Vagina (tissue), 2 donors: ENCODE data around the gene LRTM1. TPM values are rescaled to one million over a fixed set of nuclear protein-coding genes. Genes with fewer than 3 reads are reported as not detected.

ENCODE experiments used
- DNase-seq, 2 donors: peaks; one replicate each; pipeline ENCODE4 v3.0.0-alpha.2; 2017; ENCODE audit errors: extremely low spot score in 2 of 2
- H3K27ac ChIP-seq: fragments of 200-600 bp; sonication (generic); one replicate; pipeline ENCODE4 v1.5.1; 2019
- H3K27me3 ChIP-seq: fragments of 200-600 bp; sonication (generic); one replicate; pipeline ENCODE4 v1.5.1; 2019
- H3K36me3 ChIP-seq, 2 donors: fragments of 200-600 bp; sonication (generic); one replicate each; pipeline ENCODE4 v1.5.1; 2017 to 2019
- H3K4me1 ChIP-seq: fragments of 200-600 bp; sonication (generic); one replicate; pipeline ENCODE4 v1.5.1; 2019
- H3K4me3 ChIP-seq, 2 donors: fragments of 200-600 bp; sonication (generic); 1 replicate in 1 of 2; 2 replicates in 1 of 2; pipeline ENCODE4 v1.5.1; 2016 to 2019
- H3K9me3 ChIP-seq: fragments of 200-600 bp; sonication (generic); one replicate; pipeline ENCODE4 v1.5.1; 2019
- CTCF ChIP-seq, 3 experiments: fragments of 450-650 bp in 2 of 3; fragments of 200-600 bp in 1 of 3; sonication (generic) in 1 of 3; IDR thresholded peaks; one replicate each; pipeline ENCODE4 v1.5.1; 2017 to 2019; ENCODE audit warnings: antibody characterized with exemption in 3 of 3, mild to moderate bottlenecking in 2 of 3, moderate library complexity in 2 of 3
- POLR2A ChIP-seq, 2 donors: fragments of 450-650 bp; IDR thresholded peaks; one replicate each; pipeline ENCODE4 v1.6.1; 2017; ENCODE audit warnings: antibody characterized with exemption in 2 of 2, mild to moderate bottlenecking in 2 of 2, moderate library complexity in 2 of 2
- POLR2AphosphoS5 ChIP-seq, 2 donors: sonication (generic); formaldehyde crosslinking; IDR thresholded peaks; one replicate each; pipeline ENCODE4 v1.9.0; 2017; ENCODE audit warnings: antibody characterized with exemption in 2 of 2, mild to moderate bottlenecking in 2 of 2, low read depth in 1 of 2; ENCODE audit not compliant: insufficient read depth in 1 of 2
- intact Hi-C: fragments of 100-400 bp; cut with DNase I; formaldehyde crosslinking; loops from one replicate; pipeline ENCODE4 v1.15.1; 2023
- total RNA-seq: library from RNA; depleted of rRNA; stranded (reverse); fragments of >200 nt; gene quantifications from one replicate; pipeline ENCODE4 v1.2.3, GENCODE V29; 2016

LRTM1 gene
- total RNA-seq, 1 donor from 2014 or later, result not detected

GRCh38 chr3:54939557-54940300 is 11.9 kb upstream of the LRTM1 start:
- intact Hi-C loops, result no loop called here
- Histone ChIP-seq H3K27me3 (no peaks in the 10 kb centered on the region), H3K9me3 (no peaks in the 10 kb centered on the region), H3K36me3 (no peaks in the 10 kb centered on the region), H3K4me3 (no peak overlapping the region), H3K4me1 (no peaks in the 10 kb centered on the region), H3K27ac (no peak overlapping the region)
- TF ChIP-seq POLR2A (IDR thresholded peaks at IDR 0.05) (no peak), CTCF (IDR thresholded peaks at IDR 0.05) (no peak), POLR2AphosphoS5 (IDR thresholded peaks at IDR 0.05; ENCODE audit: insufficient read depth in 1 of 2, low read depth in 1 of 2) (no peak)
- no peak for DNase-seq

- intact Hi-C loops, result no loop called here
- Histone ChIP-seq H3K27ac (no peak overlapping the region), H3K9me3 (no peaks in the 10 kb centered on the region), H3K4me1 (no peaks in the 10 kb centered on the region), H3K4me3 (no peak overlapping the region), H3K36me3 (no peaks in the 10 kb centered on the region), H3K27me3 (no peaks in the 10 kb centered on the region)
- DNase-seq, result no peak
- TF ChIP-seq POLR2A (IDR thresholded peaks at IDR 0.05), result no peak
- no peak for TF ChIP-seq CTCF (IDR thresholded peaks at IDR 0.05)
- TF ChIP-seq POLR2AphosphoS5 (IDR thresholded peaks at IDR 0.05; ENCODE audit: insufficient read depth in 1 of 2, low read depth in 1 of 2), result no peak
Measured at GRCh38 chr3:54936561-54936960, 8.7 kb upstream of the LRTM1 start.

DNA sequence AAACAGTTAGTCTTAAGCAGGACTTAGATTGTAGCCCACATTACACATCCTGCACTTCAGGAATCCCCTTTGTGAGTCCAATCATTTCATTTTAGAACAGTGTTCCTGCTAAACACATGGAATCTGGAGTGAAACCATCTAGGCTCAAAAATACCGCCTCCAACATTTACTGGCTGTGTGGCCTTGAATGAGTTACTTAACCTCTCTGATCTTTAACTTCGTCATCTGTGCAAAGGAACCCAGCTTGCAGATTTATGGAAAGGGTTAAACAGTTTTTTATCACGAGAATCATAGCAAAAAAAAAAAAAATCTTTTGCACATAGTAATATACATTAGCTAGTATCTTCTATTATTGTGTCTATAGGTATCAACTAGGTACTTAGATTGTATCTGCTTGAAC is 8.0 kb upstream of the LRTM1 start:
- intact Hi-C loops, result no loop called here

DNA sequence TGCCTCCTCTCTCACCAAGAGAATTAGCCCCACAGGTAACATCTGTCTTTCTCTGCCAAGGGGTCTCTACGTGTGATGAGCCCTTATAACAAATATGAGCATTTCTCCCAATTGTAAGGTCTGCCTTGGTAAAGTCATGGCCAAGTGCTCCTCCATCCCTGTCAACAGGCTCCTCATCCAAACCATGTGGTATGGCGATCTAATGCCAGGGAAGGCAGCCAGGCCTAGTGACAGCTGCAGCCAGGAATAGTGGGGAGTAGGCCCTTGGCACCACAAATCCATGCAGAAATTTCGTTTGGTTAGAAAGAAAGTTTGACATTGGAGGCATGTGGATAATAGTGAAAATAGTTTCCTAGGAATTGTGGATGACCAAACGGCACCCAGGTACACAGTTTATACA is 4.7 kb upstream of the LRTM1 start:
- intact Hi-C loops, result no loop called here
- Histone ChIP-seq H3K27ac (no peak overlapping the region), H3K9me3 (no peaks in the 10 kb centered on the region), H3K27me3 (no peaks in the 10 kb centered on the region), H3K36me3 (no peaks in the 10 kb centered on the region), H3K4me1 (no peaks in the 10 kb centered on the region), H3K4me3 (no peak overlapping the region)
- TF ChIP-seq CTCF (IDR thresholded peaks at IDR 0.05), result no peak
- DNase-seq, result no peak

More for the DNA sequence above, 8.0 kb upstream of the LRTM1 start:
- H3K4me3 ChIP-seq, result no peak overlapping the region
- H3K4me1 ChIP-seq, result no peaks in the 10 kb centered on the region
- no peak for DNase-seq
- H3K27ac ChIP-seq, result no peak overlapping the region
- TF ChIP-seq POLR2AphosphoS5 (IDR thresholded peaks at IDR 0.05; ENCODE audit: insufficient read depth in 1 of 2, low read depth in 1 of 2), result no peak
- TF ChIP-seq POLR2A (IDR thresholded peaks at IDR 0.05), result no peak
- no peak for TF ChIP-seq CTCF (IDR thresholded peaks at IDR 0.05)
- no peaks in the 10 kb centered on the region for H3K27me3 ChIP-seq
- no peaks in the 10 kb centered on the region for H3K36me3 ChIP-seq
- no peaks in the 10 kb centered on the region for H3K9me3 ChIP-seq

- DNase-seq, result no peak
- intact Hi-C loops, result no loop called here
- Histone ChIP-seq H3K27me3 (no peaks in the 10 kb centered on the region), H3K27ac (no peak overlapping the region), H3K9me3 (no peaks in the 10 kb centered on the region), H3K36me3 (no peaks in the 10 kb centered on the region), H3K4me1 (no peaks in the 10 kb centered on the region), H3K4me3 (no peak overlapping the region)
- TF ChIP-seq POLR2AphosphoS5 (IDR thresholded peaks at IDR 0.05; ENCODE audit: insufficient read depth in 1 of 2, low read depth in 1 of 2) (no peak), POLR2A (IDR thresholded peaks at IDR 0.05) (no peak), CTCF (IDR thresholded peaks at IDR 0.05) (no peak)
Measured at GRCh38 chr3:54931182-54931581, 3.3 kb upstream of the LRTM1 start.
